SU-DHL-6 (cell line): ENCODE results near the gene STX1A.

Experiments used
- H2AFZ ChIP-seq: fragments of 200-600 bp; sonication (generic); 2 replicates; pipeline ENCODE4 v1.6.1; 2014; ENCODE audit warnings: low read depth, mild to moderate bottlenecking, moderate library complexity, mixed read lengths, antibody characterized with exemption, low read length; ENCODE audit not compliant: severe bottlenecking
- H3F3A ChIP-seq: fragments of 200-600 bp; shearing (Covaris generic); 2 replicates; pipeline ENCODE4 v1.6.0; 2016; ENCODE audit warnings: antibody characterized with exemption, mild to moderate bottlenecking; ENCODE audit not compliant: insufficient read depth
- H3K27ac ChIP-seq: fragments of 200-600 bp; sonication (generic); 2 replicates; pipeline ENCODE4 v1.5.1; 2016; ENCODE audit warnings: low read depth, mild to moderate bottlenecking, low read length, moderate library complexity, mixed read lengths
- H3K27me3 ChIP-seq: fragments of 200-600 bp; sonication (generic), shearing (Covaris generic); 2 replicates; pipeline ENCODE4 v1.6.0; 2014; ENCODE audit warnings: mild to moderate bottlenecking, low read length
- H3K36me3 ChIP-seq: fragments of 200-600 bp; sonication (generic); 2 replicates; pipeline ENCODE4 v1.6.1; 2014; ENCODE audit warnings: mild to moderate bottlenecking, low read length, mixed read lengths
- H3K4me2 ChIP-seq: fragments of 300-600, 200-600 bp; shearing (Covaris generic), sonication (generic); 2 replicates; pipeline ENCODE4 v1.6.0; 2014; ENCODE audit warnings: low read length, low read depth, mild to moderate bottlenecking; ENCODE audit not compliant: poor library complexity, severe bottlenecking
- H3K4me3 ChIP-seq: fragments of 200-600 bp; sonication (generic); 2 replicates; pipeline ENCODE4 v1.5.1; 2014; ENCODE audit warnings: antibody characterized with exemption, low read length, mild to moderate bottlenecking, mixed read lengths; ENCODE audit not compliant: insufficient read depth, poor library complexity, severe bottlenecking
- H3K79me2 ChIP-seq: fragments of 200-600 bp; sonication (generic); 2 replicates; pipeline ENCODE4 v1.6.1; 2014; ENCODE audit warnings: mild to moderate bottlenecking, low read length, moderate library complexity; ENCODE audit not compliant: insufficient read depth
- H3K9ac ChIP-seq: fragments of 200-600 bp; sonication (generic); 2 replicates; pipeline ENCODE4 v1.7.0; 2014; ENCODE audit warnings: mild to moderate bottlenecking, low read length
- H3K9me2 ChIP-seq: fragments of 200-600 bp; sonication (generic); replicated peaks from 2 replicates; pipeline ENCODE4 v1.6.1; 2014; ENCODE audit warnings: low read length; ENCODE audit not compliant: insufficient read depth
- H3K9me3 ChIP-seq: fragments of 200-600 bp; sonication (generic); 2 replicates; pipeline ENCODE4 v1.6.1; 2014; ENCODE audit warnings: low read length, mixed read lengths; ENCODE audit not compliant: insufficient read depth
- H4K20me1 ChIP-seq: fragments of 200-600 bp; sonication (generic); 2 replicates; pipeline ENCODE4 v1.6.1; 2014; ENCODE audit warnings: low read depth, mild to moderate bottlenecking, antibody characterized with exemption, low read length, moderate library complexity, mixed read lengths
- EZH2phosphoT487 ChIP-seq: fragments of 200-600 bp; sonication (generic), shearing (Covaris generic); conservative IDR thresholded peaks from 2 replicates; pipeline ENCODE4 v1.6.1; 2018; ENCODE audit warnings: mild to moderate bottlenecking, antibody characterized with exemption, low read length, moderate library complexity, mixed read lengths
- TF ChIP-seq, protein P1 (sequence below): fragments of 200-600 bp; sonication (generic); IDR thresholded peaks from one replicate; pipeline ENCODE4 v1.5.1; 2017; ENCODE audit warnings: antibody characterized with exemption, mild to moderate bottlenecking, low read length, moderate library complexity; ENCODE audit not compliant: insufficient read depth, poor library complexity, severe bottlenecking

Gene STX1A

DNA sequence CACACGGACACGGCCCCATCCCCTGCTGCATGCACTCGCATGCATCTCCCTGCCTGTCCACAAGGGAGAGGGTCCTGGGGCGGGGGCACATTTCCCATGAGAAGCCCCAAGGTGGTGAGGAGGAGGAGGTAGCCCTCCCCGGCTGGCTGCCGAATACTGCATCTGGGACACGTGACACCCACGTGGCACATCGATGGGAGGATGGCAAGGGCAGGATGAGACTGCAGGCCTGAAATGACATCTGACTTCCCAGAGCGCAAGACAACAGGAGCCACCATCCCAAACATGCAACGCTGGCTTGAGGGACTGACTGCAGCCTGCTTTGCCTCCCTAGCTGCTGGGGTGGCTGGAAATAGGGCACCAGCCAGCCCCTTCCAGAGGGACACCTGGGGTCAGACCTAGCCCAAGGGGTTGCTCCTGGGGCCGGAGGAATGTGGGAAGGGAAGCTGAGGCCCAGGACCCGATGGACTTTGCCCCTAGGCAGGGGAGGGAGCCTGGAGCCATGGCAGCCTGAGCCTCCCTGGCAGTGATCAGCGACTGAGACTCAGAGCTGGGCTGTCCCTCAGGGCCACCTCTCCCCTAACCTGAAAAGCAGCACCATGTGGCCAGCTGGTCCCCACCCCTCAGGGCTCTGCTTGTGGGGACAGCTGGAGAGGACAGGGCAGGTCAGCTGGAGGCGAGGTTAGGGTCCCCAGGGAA lies 19.9 kb downstream of the STX1A start:
- no peaks in the 10 kb centered on the region for H4K20me1 ChIP-seq
- H3K4me2 ChIP-seq, result no peak overlapping the region
- no peak for TF ChIP-seq EZH2phosphoT487
- H3K27me3 ChIP-seq, result no peaks in the 10 kb centered on the region
- H3F3A ChIP-seq, result no peaks in the 10 kb centered on the region
- H3K79me2 ChIP-seq, result no peaks in the 10 kb centered on the region
- no peak overlapping the region for H2AFZ ChIP-seq
- no peak overlapping the region for H3K4me3 ChIP-seq
- H3K27ac ChIP-seq, result no peak overlapping the region
- no peaks in the 10 kb centered on the region for H3K36me3 ChIP-seq
- no peaks in the 10 kb centered on the region for H3K9me2 ChIP-seq
- H3K9me3 ChIP-seq, result no peaks in the 10 kb centered on the region
- no peak overlapping the region for H3K9ac ChIP-seq

DNA sequence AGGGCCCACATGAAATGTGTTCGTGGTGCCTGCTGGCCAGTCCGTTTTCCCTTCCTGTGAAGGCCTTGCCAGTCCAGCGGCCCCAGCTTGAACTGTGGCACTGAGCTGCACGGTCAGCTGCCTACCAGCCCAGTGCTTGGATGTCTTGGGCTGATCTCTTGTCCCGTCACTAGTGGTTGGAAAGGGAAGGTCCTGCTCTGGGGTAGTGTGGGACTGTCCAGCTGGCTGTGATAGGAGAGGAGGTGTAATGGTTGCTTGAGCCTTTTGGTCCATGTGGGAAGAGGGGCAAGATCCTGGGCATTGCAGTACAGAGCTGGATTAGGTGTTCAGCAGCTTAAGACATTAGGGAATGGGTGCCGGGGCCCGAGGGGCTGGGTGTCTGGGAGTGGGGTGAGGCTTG lies 21.1 kb downstream of the STX1A start:
- TF ChIP-seq, protein P1, sequence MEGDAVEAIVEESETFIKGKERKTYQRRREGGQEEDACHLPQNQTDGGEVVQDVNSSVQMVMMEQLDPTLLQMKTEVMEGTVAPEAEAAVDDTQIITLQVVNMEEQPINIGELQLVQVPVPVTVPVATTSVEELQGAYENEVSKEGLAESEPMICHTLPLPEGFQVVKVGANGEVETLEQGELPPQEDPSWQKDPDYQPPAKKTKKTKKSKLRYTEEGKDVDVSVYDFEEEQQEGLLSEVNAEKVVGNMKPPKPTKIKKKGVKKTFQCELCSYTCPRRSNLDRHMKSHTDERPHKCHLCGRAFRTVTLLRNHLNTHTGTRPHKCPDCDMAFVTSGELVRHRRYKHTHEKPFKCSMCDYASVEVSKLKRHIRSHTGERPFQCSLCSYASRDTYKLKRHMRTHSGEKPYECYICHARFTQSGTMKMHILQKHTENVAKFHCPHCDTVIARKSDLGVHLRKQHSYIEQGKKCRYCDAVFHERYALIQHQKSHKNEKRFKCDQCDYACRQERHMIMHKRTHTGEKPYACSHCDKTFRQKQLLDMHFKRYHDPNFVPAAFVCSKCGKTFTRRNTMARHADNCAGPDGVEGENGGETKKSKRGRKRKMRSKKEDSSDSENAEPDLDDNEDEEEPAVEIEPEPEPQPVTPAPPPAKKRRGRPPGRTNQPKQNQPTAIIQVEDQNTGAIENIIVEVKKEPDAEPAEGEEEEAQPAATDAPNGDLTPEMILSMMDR, result no peak
- TF ChIP-seq EZH2phosphoT487, result no peak
- Histone ChIP-seq H3K36me3 (no peaks in the 10 kb centered on the region), H3K9me3 (no peaks in the 10 kb centered on the region), H3K9me2 (no peaks in the 10 kb centered on the region), H3K79me2 (no peaks in the 10 kb centered on the region), H3K4me3 (no peak overlapping the region), H2AFZ (no peak overlapping the region), H3K9ac (no peak overlapping the region), H3F3A (no peaks in the 10 kb centered on the region), H3K27ac (no peak overlapping the region), H3K4me2 (no peak overlapping the region), H3K27me3 (no peaks in the 10 kb centered on the region), H4K20me1 (no peaks in the 10 kb centered on the region)

DNA sequence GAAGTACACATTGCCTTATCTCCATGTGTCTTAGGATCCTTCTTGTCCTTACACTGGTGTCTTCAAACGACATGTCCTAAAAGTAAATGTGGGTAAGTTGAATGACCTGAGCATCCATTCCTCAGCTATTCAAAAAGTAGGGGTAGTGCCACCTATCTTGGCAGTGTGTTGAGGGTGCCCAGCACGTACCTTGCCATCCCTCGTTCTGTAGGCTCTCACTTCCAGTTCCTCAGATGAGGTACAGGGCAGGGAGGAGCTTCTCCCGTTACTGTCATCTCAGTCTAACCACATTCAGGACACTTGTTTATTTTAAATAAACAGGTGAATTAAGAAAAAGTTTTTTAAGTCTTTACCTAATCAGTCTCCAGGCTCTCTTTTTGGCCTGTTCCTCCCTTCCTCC lies 23.1 kb downstream of the STX1A start:
- H3F3A ChIP-seq, result no peaks in the 10 kb centered on the region
- no peak overlapping the region for H3K9ac ChIP-seq
- H4K20me1 ChIP-seq, result no peaks in the 10 kb centered on the region
- no peak overlapping the region for H3K4me3 ChIP-seq
- H3K36me3 ChIP-seq, result no peaks in the 10 kb centered on the region
- H3K27me3 ChIP-seq, result no peaks in the 10 kb centered on the region
- no peaks in the 10 kb centered on the region for H3K9me3 ChIP-seq
- TF ChIP-seq, protein P1, result no peak
- TF ChIP-seq EZH2phosphoT487, result no peak
- H3K4me2 ChIP-seq, result no peak overlapping the region
- H3K79me2 ChIP-seq, result no peaks in the 10 kb centered on the region
- H3K27ac ChIP-seq, result no peak overlapping the region
- no peak overlapping the region for H2AFZ ChIP-seq
- H3K9me2 ChIP-seq, result no peaks in the 10 kb centered on the region

DNA sequence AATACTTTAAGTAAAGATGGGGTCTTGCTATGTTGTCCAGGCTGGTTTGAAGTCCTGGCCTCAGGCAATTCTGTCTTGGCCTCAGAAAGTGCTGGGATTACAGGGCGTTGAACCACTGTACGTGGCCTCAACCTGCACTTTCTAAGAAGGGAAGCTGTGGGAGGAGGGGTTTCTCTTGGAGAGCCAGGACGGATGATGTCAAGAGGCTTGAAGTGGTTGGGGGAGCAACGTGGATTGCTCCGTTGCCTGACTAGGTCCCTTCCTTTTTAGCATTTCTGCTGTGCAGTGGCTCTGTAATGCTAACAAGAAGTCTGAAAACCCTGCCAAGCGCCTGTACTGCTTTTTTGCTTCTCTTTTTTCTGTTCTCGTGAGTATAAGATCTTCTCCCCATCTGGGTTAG lies 28.8 kb downstream of the STX1A start:
- no peak overlapping the region for H3K9ac ChIP-seq
- no peak overlapping the region for H3K4me2 ChIP-seq
- H3K36me3 ChIP-seq, result no peaks in the 10 kb centered on the region
- peaks cover 11% of the 10 kb centered on the region for H3K79me2 ChIP-seq
- H2AFZ ChIP-seq, result no peak overlapping the region
- TF ChIP-seq, protein P1, result no peak
- no peak for TF ChIP-seq EZH2phosphoT487
- H3K27me3 ChIP-seq, result no peaks in the 10 kb centered on the region
- H3K9me3 ChIP-seq, result no peaks in the 10 kb centered on the region
- H3K9me2 ChIP-seq, result no peaks in the 10 kb centered on the region
- no peaks in the 10 kb centered on the region for H4K20me1 ChIP-seq
- H3F3A ChIP-seq, result no peaks in the 10 kb centered on the region
- no peak overlapping the region for H3K4me3 ChIP-seq
- H3K27ac ChIP-seq, result no peak overlapping the region
